Body of pancreas (tissue), 4 donors: ENCODE results near the gene HERC3.

Experiments used
- CTCF ChIP-seq, 7 experiments: fragments of 450-650 bp in 4 of 7; fragments of 200-600 bp in 3 of 7; sonication (generic) in 3 of 7; IDR thresholded peaks; one replicate each; pipeline ENCODE4 v1.5.1; 2016 to 2019; ENCODE audit warnings: antibody characterized with exemption in 7 of 7
- POLR2A ChIP-seq, 3 donors: fragments of 450-650 bp; IDR thresholded peaks; one replicate each; pipeline ENCODE4 v1.6.1; 2016; ENCODE audit warnings: antibody characterized with exemption in 3 of 3, mild to moderate bottlenecking in 2 of 3

GRCh38 chr4:88729146-88729760, 137.0 kb downstream of the HERC3 start:
- no peak for TF ChIP-seq CTCF (IDR thresholded peaks at IDR 0.05)
- no peak for TF ChIP-seq POLR2A (IDR thresholded peaks at IDR 0.05)
